Left ventricle myocardium superior (tissue), 1 donor: ENCODE measurements around the gene HCFC1. TPM values are rescaled to one million over a fixed set of nuclear protein-coding genes. Genes with fewer than 3 reads are reported as not detected.

ENCODE experiments used
- ATAC-seq: fragments of 200-7000 bp; cut with Tn5 transposase; one replicate; pipeline ENCODE4 v1.9.1; 2020; ENCODE audit warnings: mild to moderate bottlenecking, moderate library complexity
- DNase-seq: peaks from one replicate; pipeline ENCODE4 v3.0.0-alpha.2; 2020
- intact Hi-C: fragments of 100-400 bp; cut with micrococcal nuclease; formaldehyde crosslinking; loops from one replicate; pipeline ENCODE4 v1.11.0; 2022
- microRNA-seq: library from miRNA; unstranded; fragments of <30 nt; microRNA quantifications from one replicate; pipeline ENCODE4 v1.2.0, GENCODE V29; 2020; ENCODE audit warnings: borderline number of aligned reads
- total RNA-seq: library from RNA; stranded (reverse); fragmentation: NEBNext Ultra II Directional; extraction: Animal tissue kit (Norgen Biotek cat#: 25700); gene quantifications from one replicate; pipeline ENCODE4 v1.2.1, GENCODE V29; 2021
- donor health status: DM: no; HTN: yes; CAD: no; lungs with severe emphysema.

Gene HCFC1
- total RNA-seq, 1 donor from 2014 or later, result 27.0 TPM

DNA sequence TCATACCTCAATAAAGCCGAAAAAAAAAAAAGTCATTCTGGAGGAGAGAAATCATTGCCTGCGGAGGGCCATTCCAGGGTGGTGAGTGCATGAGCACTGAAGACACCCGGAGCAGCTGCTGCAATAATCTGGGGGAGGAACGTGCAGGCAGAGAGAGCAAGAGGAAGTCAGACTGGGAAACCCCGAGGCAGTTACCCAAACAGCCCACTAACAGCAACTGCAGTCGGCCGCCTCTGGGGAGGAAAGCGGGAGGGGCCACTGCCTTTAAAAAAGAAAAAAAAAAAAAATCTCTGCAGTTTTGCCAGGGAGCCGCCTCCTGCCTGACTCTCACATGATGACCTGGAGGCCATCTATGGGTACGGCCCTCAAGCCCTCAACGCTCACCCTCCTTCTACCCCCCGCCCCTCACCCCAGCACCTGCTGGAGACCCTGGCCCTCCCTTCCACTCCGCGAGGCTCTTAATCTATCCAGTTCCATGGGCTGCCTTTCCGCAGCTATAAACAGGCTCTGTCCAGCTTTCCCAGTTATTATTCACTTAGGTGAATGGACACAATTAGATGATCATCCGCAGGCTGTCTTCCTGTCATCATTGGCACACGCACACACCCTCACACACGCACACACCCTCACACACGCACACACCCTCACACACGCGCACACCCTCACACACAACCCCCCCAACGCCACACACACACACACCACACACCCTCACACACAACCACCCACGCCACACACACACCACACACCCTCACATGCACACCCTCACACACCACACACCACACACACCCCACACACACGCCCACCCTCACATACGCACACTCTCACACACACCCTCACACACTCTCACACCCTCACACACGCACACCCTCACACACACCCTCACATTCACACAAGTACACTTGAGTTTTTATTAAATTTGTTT is 70.5 kb downstream of the HCFC1 start:
- ATAC-seq, result peak; percentile 75
- intact Hi-C loops, result no loop called here

DNA sequence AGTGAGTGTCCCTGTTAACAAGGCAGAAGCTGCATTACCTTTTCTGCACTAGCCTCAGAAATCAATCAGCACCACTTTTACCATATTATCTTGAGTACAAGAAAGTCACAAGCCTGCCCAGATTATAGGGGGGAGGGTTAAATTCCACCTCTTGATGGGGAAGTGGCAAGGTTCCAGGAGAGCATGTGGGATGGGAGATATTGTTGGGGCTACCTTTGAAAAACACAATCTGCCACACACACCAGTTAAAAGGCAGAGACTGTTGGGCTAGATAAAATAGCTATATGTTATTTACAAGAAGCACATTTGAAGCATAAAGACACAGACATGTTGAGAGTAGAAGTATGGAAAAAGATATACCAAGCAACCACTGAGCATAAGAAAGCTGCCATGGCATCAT is 73.7 kb downstream of the HCFC1 start:
- intact Hi-C loops, result no loop called here
- DNase-seq (no peak), ATAC-seq (no peak)

More for the DNA sequence above, 70.5 kb downstream of the HCFC1 start:
- peak; percentile 63 for DNase-seq

Small RNA genes lying within 50 kb of the gene (microRNA-seq; reads per million reads assigned to microRNA genes)
- gene MIR3202-1, result not detected
- not detected for gene MIR3202-2
- not detected for gene MIR718

Other genes with a start within 250 kb of the HCFC1 start
- 91.6 TPM for gene BCAP31, start 247.4 kb downstream of the HCFC1 start, total RNA-seq
- 16.5 TPM for gene ABCD1, start 247.0 kb downstream of the HCFC1 start, total RNA-seq
- 2.4 TPM for gene PLXNB3, start 207.6 kb downstream of the HCFC1 start, total RNA-seq
- 43.6 TPM for gene SRPK3, start 190.8 kb downstream of the HCFC1 start, total RNA-seq
- gene IDH3G, start 177.4 kb downstream of the HCFC1 start, total RNA-seq, result 81.2 TPM
- 145 TPM for gene SSR4, start 177.2 kb downstream of the HCFC1 start, total RNA-seq
- gene PDZD4, start 141.3 kb downstream of the HCFC1 start, total RNA-seq, result 2.6 TPM
- gene L1CAM, start 85.6 kb downstream of the HCFC1 start, total RNA-seq, result 4.8 TPM
- 3.3 TPM for gene AVPR2, start 67.1 kb downstream of the HCFC1 start, total RNA-seq
- gene ARHGAP4, start 45.6 kb downstream of the HCFC1 start, total RNA-seq, result 10.0 TPM
- gene NAA10, start 36.8 kb downstream of the HCFC1 start, total RNA-seq, result 72.2 TPM
- 8.9 TPM for gene RENBP, start 27.2 kb downstream of the HCFC1 start, total RNA-seq
- gene TMEM187, start 936 bp upstream of the HCFC1 start, total RNA-seq, result 6.0 TPM
- gene IRAK1, start 48.1 kb upstream of the HCFC1 start, total RNA-seq, result 33.9 TPM
- 35.9 TPM for gene MECP2, start 125.9 kb upstream of the HCFC1 start, total RNA-seq
- not detected for gene OPN1LW, start 172.4 kb upstream of the HCFC1 start, total RNA-seq
- not detected for gene OPN1MW, start 210.8 kb upstream of the HCFC1 start, total RNA-seq
- gene OPN1MW2, start 247.9 kb upstream of the HCFC1 start, total RNA-seq, result not detected